ENCODE data around the gene UTY. TPM values are rescaled to one million over a fixed set of nuclear protein-coding genes. Genes with fewer than 3 reads are reported as not detected.
"Not testable (repeated sequence)": the region's sequence is repeated elsewhere in the genome, so short reads cannot be mapped to it uniquely, and the experiment has no call there.

Gene UTY
- total RNA-seq, 1 donor from 2014 or later: 23.1 TPM

DNA sequence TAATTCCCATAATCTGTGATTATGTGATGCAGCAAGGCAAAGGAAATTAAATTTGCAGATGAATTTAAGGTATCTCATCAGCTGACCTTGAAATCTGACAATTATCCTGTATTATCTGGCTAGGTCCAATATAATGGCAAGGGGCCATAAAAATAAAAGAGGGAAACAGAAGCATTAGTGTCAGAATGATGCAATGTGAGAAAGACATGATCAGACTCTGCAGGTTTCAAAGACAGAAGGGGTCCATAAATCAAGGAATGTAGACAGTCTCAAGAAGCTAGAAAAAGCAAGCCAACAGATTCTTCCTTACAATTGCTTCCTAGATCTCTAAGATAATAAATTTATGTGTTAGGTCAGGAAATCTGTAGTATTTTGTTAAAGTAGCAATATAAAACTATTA is 208.1 kb downstream of the UTY start:
- peaks cover 18% of the 10 kb centered on the region for H3K9me3 Mint-ChIP-seq
- intact Hi-C loops (cut with micrococcal nuclease): no loop called here
- no peaks in the 10 kb centered on the region for H3K4me1 Mint-ChIP-seq (ENCODE audit: low read depth)
- no peak for DNase-seq (ENCODE audit: low spot score)
- no peak overlapping the region for H3K4me3 Mint-ChIP-seq (ENCODE audit: low read depth)
- peaks cover 63% of the 10 kb centered on the region for H3K36me3 Mint-ChIP-seq (ENCODE audit: low read depth)
- no peaks in the 10 kb centered on the region for H3K27me3 Mint-ChIP-seq (ENCODE audit: low read depth)
- H3K27ac Mint-ChIP-seq: no peak overlapping the region

- H3K27me3 Mint-ChIP-seq (ENCODE audit: low read depth); H3K27ac Mint-ChIP-seq; H3K4me1 Mint-ChIP-seq (ENCODE audit: low read depth); intact Hi-C loops (cut with micrococcal nuclease); DNase-seq (ENCODE audit: low spot score); H3K9me3 Mint-ChIP-seq; H3K4me3 Mint-ChIP-seq (ENCODE audit: low read depth): not testable (repeated sequence)
- H3K36me3 Mint-ChIP-seq (ENCODE audit: low read depth): peaks cover 45% of the 10 kb centered on the region
Observed at GRCh38 chrY:13253941-13254440, 225.8 kb downstream of the UTY start.

GRCh38 chrY:13250421-13250820 is 229.4 kb downstream of the UTY start:
- intact Hi-C loops (cut with micrococcal nuclease): no loop called here
- Mint-ChIP-seq H3K36me3 (ENCODE audit: low read depth) (peaks cover 30% of the 10 kb centered on the region), H3K9me3 (no peaks in the 10 kb centered on the region), H3K27me3 (ENCODE audit: low read depth) (no peaks in the 10 kb centered on the region), H3K4me3 (ENCODE audit: low read depth) (no peak overlapping the region), H3K27ac (no peak overlapping the region), H3K4me1 (ENCODE audit: low read depth) (no peaks in the 10 kb centered on the region)
- DNase-seq (ENCODE audit: low spot score): no peak

GRCh38 chrY:13243716-13244115 is 236.1 kb downstream of the UTY start:
- Mint-ChIP-seq H3K36me3 (ENCODE audit: low read depth) (peaks cover 53% of the 10 kb centered on the region), H3K4me3 (ENCODE audit: low read depth) (no peak overlapping the region), H3K27me3 (ENCODE audit: low read depth) (no peaks in the 10 kb centered on the region), H3K9me3 (no peaks in the 10 kb centered on the region), H3K27ac (no peak overlapping the region), H3K4me1 (ENCODE audit: low read depth) (peaks cover 3% of the 10 kb centered on the region)
- intact Hi-C loops (cut with micrococcal nuclease): no loop called here
- no peak for DNase-seq (ENCODE audit: low spot score)

- Mint-ChIP-seq H3K36me3 (ENCODE audit: low read depth) (peaks cover 56% of the 10 kb centered on the region), H3K27me3 (ENCODE audit: low read depth) (no peaks in the 10 kb centered on the region), H3K4me3 (ENCODE audit: low read depth) (no peak overlapping the region), H3K9me3 (no peaks in the 10 kb centered on the region), H3K4me1 (ENCODE audit: low read depth) (peaks cover 4% of the 10 kb centered on the region), H3K27ac (no peak overlapping the region)
- intact Hi-C loops (cut with micrococcal nuclease): no loop called here
- DNase-seq (ENCODE audit: low spot score): no peak
Observed at GRCh38 chrY:13233901-13234300, 245.9 kb downstream of the UTY start.

GRCh38 chrY:13233118-13233517 is 246.7 kb downstream of the UTY start:
- Mint-ChIP-seq H3K27me3 (ENCODE audit: low read depth) (no peaks in the 10 kb centered on the region), H3K27ac (no peak overlapping the region), H3K4me1 (ENCODE audit: low read depth) (peaks cover 4% of the 10 kb centered on the region), H3K36me3 (ENCODE audit: low read depth) (peaks cover 49% of the 10 kb centered on the region), H3K4me3 (ENCODE audit: low read depth) (no peak overlapping the region), H3K9me3 (no peaks in the 10 kb centered on the region)
- DNase-seq (ENCODE audit: low spot score): no peak
- intact Hi-C loops (cut with micrococcal nuclease): no loop called here

DNA sequence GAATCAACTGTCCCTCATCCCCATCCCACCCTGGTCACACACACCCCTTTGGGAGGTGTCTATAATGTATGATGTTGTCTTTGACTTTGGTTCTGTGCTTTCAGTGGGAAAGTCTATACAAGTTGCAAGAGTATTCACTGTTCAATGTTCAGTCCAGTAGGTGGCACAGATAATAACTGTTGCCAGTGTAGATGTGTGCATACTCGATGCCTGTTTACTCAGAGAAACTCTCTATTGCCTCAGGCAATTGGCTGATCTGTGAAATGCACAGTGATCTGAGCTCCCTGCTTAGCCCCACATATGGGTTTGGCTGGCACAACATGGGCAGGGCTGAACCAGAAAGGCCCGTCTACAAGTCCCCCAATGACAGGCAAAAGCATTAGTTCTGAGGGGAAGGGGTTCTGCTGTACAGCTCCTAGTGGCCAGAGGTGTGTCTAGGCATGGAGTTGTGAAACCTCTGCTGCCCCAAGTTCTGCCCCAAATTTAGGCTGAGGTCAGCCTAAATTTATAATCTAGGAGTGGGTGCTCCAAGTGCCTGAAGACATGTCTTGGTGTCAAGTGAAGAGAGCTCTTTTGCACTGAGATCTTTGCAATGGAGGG is 252.4 kb downstream of the UTY start:
- intact Hi-C loops (cut with micrococcal nuclease): no loop called here
- H3K4me3 Mint-ChIP-seq (ENCODE audit: low read depth): no peak overlapping the region
- H3K36me3 Mint-ChIP-seq (ENCODE audit: low read depth): peaks cover 2% of the 10 kb centered on the region
- no peak overlapping the region for H3K27ac Mint-ChIP-seq
- H3K27me3 Mint-ChIP-seq (ENCODE audit: low read depth): peaks cover 2% of the 10 kb centered on the region
- H3K4me1 Mint-ChIP-seq (ENCODE audit: low read depth): peaks cover 4% of the 10 kb centered on the region
- no peak for DNase-seq (ENCODE audit: low spot score)
- no peaks in the 10 kb centered on the region for H3K9me3 Mint-ChIP-seq

DNA sequence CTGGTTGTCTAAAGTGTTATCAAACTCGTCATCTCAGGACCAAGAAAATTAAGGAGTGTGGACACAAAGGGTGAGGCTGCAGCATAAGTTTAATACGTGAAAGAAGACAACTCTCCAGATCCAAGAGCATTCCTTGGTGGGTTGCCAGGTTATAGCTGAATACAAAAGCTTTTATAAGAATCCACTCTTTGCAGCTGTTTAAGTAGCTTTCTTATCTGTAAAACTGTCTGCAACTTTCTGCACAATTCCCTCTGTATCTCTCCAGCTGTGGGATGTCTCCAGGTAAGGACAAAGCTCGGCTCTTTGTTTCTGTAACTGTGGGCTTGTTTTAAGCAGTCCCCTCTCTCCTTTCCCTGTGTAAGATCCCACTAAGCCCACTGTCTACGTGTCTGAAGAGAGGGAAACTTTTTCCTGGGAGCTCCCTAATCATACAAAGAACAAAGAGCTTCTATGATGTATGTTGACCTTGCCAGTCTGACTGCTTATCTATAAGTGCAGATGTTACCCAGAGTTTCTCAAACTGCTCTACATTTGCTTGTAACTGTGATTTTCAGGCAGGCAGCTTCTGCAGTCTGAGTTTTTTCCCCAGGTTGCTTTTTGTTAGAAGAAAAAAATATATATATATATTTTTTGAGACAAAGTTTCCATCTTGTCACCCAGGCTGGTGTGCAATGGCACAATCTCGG is 268.7 kb downstream of the UTY start:
- Mint-ChIP-seq H3K4me1 (ENCODE audit: low read depth) (no peaks in the 10 kb centered on the region), H3K9me3 (no peaks in the 10 kb centered on the region), H3K36me3 (ENCODE audit: low read depth) (no peaks in the 10 kb centered on the region), H3K27me3 (ENCODE audit: low read depth) (no peaks in the 10 kb centered on the region), H3K27ac (no peak overlapping the region), H3K4me3 (ENCODE audit: low read depth) (no peak overlapping the region)
- no peak for DNase-seq (ENCODE audit: low spot score)
- intact Hi-C loops (cut with micrococcal nuclease): no loop called here

DNA sequence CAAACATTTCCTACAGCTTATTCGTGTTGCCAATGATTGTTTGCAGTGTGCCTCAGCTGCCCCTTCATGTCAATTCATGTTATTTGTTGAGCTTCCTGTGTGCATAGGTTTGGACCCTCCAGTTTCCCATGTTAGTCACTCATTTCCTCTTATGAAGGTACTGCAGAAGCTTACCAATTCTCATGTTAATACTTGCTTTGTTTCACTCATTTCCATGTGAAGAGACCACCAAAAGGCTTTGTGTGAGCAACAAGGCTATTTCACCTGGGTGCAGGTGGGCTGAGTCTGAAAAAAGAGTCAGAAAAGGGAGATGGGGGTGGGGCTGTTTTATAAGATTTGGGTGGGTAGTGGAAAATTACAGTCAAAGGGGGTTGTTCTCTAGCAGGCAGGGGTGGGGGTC is 274.6 kb downstream of the UTY start:
- no peaks in the 10 kb centered on the region for H3K9me3 Mint-ChIP-seq
- no peaks in the 10 kb centered on the region for H3K27me3 Mint-ChIP-seq (ENCODE audit: low read depth)
- peaks cover 3% of the 10 kb centered on the region for H3K4me1 Mint-ChIP-seq (ENCODE audit: low read depth)
- intact Hi-C loops (cut with micrococcal nuclease): no loop called here
- no peak for DNase-seq (ENCODE audit: low spot score)
- no peak overlapping the region for H3K27ac Mint-ChIP-seq
- no peak overlapping the region for H3K4me3 Mint-ChIP-seq (ENCODE audit: low read depth)
- H3K36me3 Mint-ChIP-seq (ENCODE audit: low read depth): no peaks in the 10 kb centered on the region

Other genes with a start within 250 kb of the UTY start
- gene TMSB4Y, start 223.9 kb upstream of the UTY start, total RNA-seq: 1.3 TPM in 2 replicates

Measured in activated T-helper 2 cell treated with anti-CD3 and anti-CD28 coated beads, Interferon-gamma antibody, Interleukin-2, Interleukin-4, amounts not matched to agents 10 μg/mL and 5 μg/mL and 100 μg/mL, durations not matched to agents 14 hours and 24 hours and 36 hours (primary cell).